ENCODE results near the gene DRGX.

DNA sequence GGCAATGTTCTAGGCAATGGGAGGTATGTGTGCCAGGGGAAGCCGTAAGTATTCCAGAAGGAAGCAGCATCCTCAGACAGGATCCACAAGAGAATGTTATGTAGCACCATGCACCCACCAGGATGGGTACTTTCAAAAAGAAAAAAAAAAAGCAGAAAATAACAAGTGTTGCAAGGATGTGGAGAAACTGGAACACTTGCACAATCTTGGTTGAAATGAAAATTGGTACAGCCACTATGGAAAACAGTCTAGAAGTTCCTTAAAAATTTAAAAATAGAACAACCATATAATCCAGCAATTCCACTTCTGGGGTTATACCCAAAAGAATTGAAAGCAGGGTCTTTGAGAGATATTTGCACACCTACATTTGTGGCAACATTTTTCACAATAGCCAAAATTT lies 76.7 kb downstream of the DRGX start:
- TF ChIP-seq, protein P1, sequence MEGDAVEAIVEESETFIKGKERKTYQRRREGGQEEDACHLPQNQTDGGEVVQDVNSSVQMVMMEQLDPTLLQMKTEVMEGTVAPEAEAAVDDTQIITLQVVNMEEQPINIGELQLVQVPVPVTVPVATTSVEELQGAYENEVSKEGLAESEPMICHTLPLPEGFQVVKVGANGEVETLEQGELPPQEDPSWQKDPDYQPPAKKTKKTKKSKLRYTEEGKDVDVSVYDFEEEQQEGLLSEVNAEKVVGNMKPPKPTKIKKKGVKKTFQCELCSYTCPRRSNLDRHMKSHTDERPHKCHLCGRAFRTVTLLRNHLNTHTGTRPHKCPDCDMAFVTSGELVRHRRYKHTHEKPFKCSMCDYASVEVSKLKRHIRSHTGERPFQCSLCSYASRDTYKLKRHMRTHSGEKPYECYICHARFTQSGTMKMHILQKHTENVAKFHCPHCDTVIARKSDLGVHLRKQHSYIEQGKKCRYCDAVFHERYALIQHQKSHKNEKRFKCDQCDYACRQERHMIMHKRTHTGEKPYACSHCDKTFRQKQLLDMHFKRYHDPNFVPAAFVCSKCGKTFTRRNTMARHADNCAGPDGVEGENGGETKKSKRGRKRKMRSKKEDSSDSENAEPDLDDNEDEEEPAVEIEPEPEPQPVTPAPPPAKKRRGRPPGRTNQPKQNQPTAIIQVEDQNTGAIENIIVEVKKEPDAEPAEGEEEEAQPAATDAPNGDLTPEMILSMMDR (IDR thresholded peaks at IDR 0.05): no peak
- no peak for TF ChIP-seq POLR2A (IDR thresholded peaks at IDR 0.05)
- no peak for TF ChIP-seq EP300 (IDR thresholded peaks at IDR 0.05)

Measured in tibial nerve (tissue), 4 donors.